ENCODE results near the gene RPL35.
"Not testable (repeated sequence)": the region's sequence is repeated elsewhere in the genome, so short reads cannot be mapped to it uniquely, and the experiment has no call there.

RPL35 gene

DNA sequence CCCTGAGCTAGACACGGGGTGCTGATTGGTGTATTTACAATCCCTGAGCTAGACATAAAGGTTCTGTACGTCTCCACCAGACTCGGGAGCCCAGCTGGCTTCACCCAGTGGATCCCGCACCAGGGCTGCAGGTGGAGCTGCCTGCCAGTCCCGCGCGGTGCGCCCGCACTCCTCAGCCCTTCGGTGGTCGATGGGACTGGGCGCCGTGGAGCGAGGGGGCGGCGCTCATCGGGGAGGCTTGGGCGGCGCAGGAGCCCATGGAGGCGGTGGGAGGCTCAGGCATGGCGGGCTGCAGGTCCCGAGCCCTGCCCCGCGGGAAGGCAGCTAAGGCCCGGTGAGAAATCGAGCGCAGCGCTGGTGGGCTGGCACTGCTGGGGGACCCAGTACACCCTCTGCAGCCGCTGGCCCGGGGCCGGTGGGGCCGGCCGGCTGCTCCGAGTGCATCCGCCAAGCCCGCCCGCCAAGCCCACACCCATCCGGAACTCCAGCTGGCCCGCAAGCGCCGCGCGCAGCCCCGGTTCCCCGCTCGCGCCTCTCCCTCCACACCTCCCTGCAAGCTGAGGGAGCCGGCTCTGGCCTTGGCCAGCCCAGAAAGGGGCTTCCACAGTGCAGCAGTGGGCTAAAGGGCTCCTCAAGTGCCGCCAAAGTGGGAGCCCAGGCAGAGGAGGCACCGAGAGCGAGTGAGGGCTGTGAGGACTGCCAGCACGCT lies 23.0 kb downstream of the RPL35 start:
- H3K4me3 Mint-ChIP-seq; ATAC-seq (replicated peaks); H3K27ac Mint-ChIP-seq; DNase-seq; H3K4me1 Mint-ChIP-seq (ENCODE audit: low read depth in 2 of 2); H3K36me3 Mint-ChIP-seq (ENCODE audit: insufficient read depth); H3K9me3 Mint-ChIP-seq: not testable (repeated sequence)
- H3K27me3 Mint-ChIP-seq, result peaks cover 21 to 51% of the 10 kb centered on the region in 2 donors

DNA sequence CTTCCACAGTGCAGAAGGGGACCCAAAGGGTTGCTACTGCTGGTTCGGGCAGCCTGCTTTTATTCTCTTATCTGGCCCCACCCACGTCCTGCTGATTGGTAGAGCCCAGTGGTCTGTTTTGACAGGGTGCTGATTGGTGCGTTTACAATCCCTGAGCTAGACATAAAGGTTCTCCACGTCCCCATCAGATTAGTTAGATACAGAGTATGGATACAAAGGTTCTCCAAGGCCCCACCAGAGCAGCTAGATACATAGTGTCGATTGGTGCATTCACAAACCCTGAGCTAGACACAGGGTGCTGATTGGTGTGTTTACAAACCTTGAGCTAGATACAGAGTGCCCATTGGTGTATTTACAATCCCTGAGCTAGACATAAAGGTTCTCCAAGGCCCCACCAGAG lies 23.6 kb downstream of the RPL35 start:
- not testable (repeated sequence) for DNase-seq; ATAC-seq (replicated peaks); H3K27ac Mint-ChIP-seq; H3K36me3 Mint-ChIP-seq (ENCODE audit: insufficient read depth); H3K4me3 Mint-ChIP-seq; H3K9me3 Mint-ChIP-seq; H3K4me1 Mint-ChIP-seq (ENCODE audit: low read depth in 2 of 2)
- peaks cover 21 to 51% of the 10 kb centered on the region in 2 donors for H3K27me3 Mint-ChIP-seq

DNA sequence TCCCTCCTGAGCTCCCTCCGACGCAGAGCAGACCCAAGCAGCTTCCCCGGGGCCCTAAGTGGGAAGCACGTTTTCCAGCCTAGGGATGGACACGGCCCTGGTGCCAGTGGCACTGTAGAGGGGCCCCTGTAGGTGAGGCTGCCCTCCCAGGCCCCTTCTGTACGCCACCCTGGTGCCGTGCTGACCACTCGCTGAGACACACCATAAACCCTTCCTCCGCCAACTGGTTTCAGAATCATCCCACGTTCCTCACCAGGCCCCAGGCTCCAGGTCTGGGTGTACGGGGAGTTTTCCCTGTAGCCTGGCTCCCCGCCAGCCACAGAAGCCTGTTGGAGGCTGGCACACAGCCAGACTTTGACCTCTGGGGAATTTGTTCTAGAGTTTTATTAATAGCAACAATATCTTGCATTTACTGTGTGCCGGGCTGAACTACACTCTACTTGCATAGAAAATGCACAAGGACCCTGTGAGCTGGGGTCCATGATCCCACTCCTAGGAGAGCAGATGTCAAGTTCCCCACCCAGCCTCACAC lies 26.7 kb downstream of the RPL35 start:
- DNase-seq (no peak), ATAC-seq (replicated peaks) (no peak)
- H3K4me1 Mint-ChIP-seq (ENCODE audit: low read depth in 2 of 2), result peaks cover 0 to 3% of the 10 kb centered on the region in 2 donors
- H3K9me3 Mint-ChIP-seq, result no peaks in the 10 kb centered on the region
- H3K36me3 Mint-ChIP-seq (ENCODE audit: insufficient read depth), result peaks cover 3% of the 10 kb centered on the region
- H3K27ac Mint-ChIP-seq, result no peak overlapping the region
- H3K4me3 Mint-ChIP-seq, result no peak overlapping the region
- peaks cover 21 to 64% of the 10 kb centered on the region in 2 donors for H3K27me3 Mint-ChIP-seq

DNA sequence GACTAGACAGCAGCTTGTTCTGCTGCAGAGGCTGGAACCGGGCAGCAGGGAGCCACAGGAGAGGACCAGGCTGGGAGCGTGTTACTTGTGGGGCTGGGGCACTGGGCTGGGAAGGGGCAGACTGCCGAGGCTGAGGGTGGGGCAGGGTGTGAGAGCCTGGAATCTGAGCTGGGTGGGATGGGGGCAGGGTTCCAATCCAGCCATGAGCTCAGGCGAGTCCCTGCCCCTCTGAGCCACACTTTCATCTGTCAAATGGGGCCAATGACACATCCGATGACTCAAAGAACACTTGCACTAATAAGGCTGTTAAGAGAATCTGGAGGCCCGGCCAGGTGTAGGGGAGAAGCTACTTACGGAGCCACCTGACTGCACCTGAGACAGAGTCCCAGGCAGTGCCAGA lies 27.2 kb downstream of the RPL35 start:
- Mint-ChIP-seq H3K4me3 (no peak overlapping the region), H3K27me3 (peaks cover 21 to 61% of the 10 kb centered on the region in 2 donors), H3K9me3 (no peaks in the 10 kb centered on the region), H3K36me3 (ENCODE audit: insufficient read depth) (peaks cover 3% of the 10 kb centered on the region), H3K27ac (no peak overlapping the region), H3K4me1 (ENCODE audit: low read depth in 2 of 2) (peaks cover 0 to 3% of the 10 kb centered on the region in 2 donors)
- no peak for DNase-seq
- no peak for ATAC-seq (replicated peaks)

DNA sequence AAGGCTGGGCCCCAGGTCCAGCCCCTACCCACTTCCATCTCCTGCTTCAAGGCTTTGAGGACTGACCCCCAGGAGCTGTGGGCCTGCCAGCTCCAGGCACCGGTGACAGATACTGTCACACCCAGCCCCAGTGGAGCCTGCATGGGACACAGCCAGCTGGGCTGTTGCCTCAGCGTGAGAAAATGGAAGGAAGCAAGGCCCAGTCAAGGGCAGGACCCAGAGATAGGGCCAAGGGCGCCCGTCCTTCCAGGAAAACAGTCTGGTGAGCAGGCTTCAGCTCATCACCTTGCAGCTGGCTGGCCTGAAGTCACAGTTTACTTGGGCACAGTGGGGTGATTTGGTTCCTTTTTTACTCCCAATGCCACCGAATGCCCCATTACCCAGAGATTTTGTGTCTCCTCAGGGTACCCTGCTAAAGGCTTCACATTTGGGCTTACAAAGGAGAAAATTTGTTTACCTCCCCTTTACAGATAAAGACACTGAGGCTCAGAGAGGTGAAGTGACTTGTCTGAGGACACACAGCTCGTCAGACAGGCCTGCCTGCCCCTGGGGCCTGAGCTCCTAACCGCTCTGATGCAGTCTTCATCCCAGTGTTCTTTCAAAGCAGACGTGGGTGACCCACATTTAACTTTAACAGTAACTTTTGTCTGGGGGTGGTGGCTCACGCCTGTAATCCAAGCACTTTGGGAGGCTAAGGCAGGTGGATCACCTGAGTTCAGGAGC lies 30.0 kb downstream of the RPL35 start:
- H3K27ac Mint-ChIP-seq, result no peak overlapping the region
- no peak for DNase-seq
- H3K36me3 Mint-ChIP-seq (ENCODE audit: insufficient read depth), result peaks cover 3% of the 10 kb centered on the region
- H3K4me1 Mint-ChIP-seq (ENCODE audit: low read depth in 2 of 2), result no peaks in the 10 kb centered on the region
- no peak for ATAC-seq (replicated peaks)
- no peaks in the 10 kb centered on the region for H3K9me3 Mint-ChIP-seq
- H3K4me3 Mint-ChIP-seq, result no peak overlapping the region
- H3K27me3 Mint-ChIP-seq, result peaks cover 7 to 40% of the 10 kb centered on the region in 2 donors

DNA sequence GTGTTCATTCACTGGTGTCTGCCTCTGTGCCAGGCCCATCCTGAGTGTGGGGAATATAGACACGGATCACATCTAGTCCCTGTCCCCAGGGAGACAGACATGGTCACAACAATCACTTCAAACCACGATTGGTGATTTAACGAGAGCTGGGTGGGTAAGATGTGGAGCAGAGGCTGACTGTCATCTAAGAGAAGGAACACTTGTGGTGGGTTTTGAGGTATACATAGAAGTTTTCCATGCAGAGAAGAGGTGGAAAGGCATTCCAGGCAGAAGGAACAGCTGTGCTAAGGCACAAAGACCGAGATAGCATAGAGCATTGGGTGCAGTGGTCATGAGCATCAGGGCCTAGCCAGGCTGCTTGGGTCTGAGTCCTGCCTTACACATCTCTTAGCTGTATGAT lies 31.2 kb downstream of the RPL35 start:
- DNase-seq (no peak), ATAC-seq (replicated peaks) (no peak)
- H3K4me3 Mint-ChIP-seq, result no peak overlapping the region
- no peak overlapping the region for H3K27ac Mint-ChIP-seq
- peaks cover 3% of the 10 kb centered on the region for H3K36me3 Mint-ChIP-seq (ENCODE audit: insufficient read depth)
- H3K9me3 Mint-ChIP-seq, result no peaks in the 10 kb centered on the region
- no peaks in the 10 kb centered on the region for H3K4me1 Mint-ChIP-seq (ENCODE audit: low read depth in 2 of 2)
- H3K27me3 Mint-ChIP-seq, result peaks cover 3 to 29% of the 10 kb centered on the region in 2 donors

DNA sequence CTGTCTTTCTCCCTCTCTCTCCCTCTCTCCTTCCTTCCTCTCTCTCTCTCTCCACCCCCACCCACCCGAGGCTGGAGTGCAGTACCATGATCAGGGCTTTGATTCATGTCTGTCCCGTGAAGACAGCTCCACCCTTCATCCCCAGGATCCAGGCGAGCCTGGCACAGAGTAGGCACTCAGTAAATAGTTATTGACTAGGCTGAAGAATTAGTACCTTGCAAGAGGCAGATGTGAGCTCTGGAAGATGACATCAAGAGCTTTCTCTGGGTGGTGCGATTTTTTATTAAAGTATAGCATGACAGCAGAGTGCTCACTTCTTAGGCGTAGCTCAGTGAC lies 32.5 kb downstream of the RPL35 start:
- Mint-ChIP-seq H3K4me1 (ENCODE audit: low read depth in 2 of 2) (no peaks in the 10 kb centered on the region), H3K4me3 (no peak overlapping the region), H3K27me3 (peaks cover 0 to 16% of the 10 kb centered on the region in 2 donors), H3K9me3 (no peaks in the 10 kb centered on the region), H3K27ac (no peak overlapping the region), H3K36me3 (ENCODE audit: insufficient read depth) (peaks cover 2% of the 10 kb centered on the region)
- no peak for ATAC-seq (replicated peaks)
- DNase-seq, result no peak

DNA sequence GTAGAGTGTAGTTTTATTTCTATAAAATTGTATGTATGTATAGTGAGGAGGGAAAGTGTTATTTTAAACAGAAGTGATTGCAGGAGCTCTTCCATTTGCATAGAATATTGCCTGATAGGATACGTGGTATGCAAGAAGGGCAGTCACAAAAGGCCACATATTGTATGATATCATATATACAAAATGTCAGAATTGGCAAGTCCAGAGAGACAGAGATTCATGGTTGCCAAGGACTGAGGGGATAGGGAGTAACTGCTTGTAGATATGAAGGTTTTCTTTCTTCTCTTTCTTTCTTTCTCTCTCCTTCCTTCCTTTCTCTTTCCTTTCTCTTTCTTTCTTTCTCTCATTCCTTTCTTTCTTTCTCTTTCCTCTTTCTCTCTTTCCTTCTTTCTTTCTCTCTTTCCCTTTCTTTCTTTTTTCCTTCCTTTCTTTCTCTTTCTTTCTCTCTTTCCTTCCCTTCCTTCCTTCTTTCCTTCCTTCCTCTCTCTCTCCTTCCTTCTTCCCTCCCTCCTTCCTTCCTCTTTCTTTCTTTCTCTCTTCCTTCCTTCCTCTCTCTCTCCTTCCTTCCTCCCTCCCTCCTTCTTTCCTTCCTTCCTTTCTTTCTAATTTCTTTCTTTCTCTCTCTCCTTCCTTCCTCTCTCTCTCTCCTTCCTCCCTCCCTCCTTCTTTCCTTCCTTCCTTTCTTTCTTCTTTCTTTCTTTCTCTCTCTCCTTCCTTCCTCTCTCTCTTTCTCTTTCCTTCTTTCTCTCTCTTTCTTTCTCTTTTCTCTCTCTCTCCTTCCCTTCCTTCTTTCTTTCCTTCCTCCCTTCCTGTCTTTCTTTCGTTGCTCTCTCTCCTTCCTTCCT lies 33.0 kb downstream of the RPL35 start:
- no peaks in the 10 kb centered on the region for H3K9me3 Mint-ChIP-seq
- no peak overlapping the region for H3K27ac Mint-ChIP-seq
- no peaks in the 10 kb centered on the region for H3K4me1 Mint-ChIP-seq (ENCODE audit: low read depth in 2 of 2)
- H3K27me3 Mint-ChIP-seq, result peaks cover 0 to 12% of the 10 kb centered on the region in 2 donors
- no peak for DNase-seq
- ATAC-seq (replicated peaks), result no peak
- H3K36me3 Mint-ChIP-seq (ENCODE audit: insufficient read depth), result no peaks in the 10 kb centered on the region
- no peak overlapping the region for H3K4me3 Mint-ChIP-seq

DNA sequence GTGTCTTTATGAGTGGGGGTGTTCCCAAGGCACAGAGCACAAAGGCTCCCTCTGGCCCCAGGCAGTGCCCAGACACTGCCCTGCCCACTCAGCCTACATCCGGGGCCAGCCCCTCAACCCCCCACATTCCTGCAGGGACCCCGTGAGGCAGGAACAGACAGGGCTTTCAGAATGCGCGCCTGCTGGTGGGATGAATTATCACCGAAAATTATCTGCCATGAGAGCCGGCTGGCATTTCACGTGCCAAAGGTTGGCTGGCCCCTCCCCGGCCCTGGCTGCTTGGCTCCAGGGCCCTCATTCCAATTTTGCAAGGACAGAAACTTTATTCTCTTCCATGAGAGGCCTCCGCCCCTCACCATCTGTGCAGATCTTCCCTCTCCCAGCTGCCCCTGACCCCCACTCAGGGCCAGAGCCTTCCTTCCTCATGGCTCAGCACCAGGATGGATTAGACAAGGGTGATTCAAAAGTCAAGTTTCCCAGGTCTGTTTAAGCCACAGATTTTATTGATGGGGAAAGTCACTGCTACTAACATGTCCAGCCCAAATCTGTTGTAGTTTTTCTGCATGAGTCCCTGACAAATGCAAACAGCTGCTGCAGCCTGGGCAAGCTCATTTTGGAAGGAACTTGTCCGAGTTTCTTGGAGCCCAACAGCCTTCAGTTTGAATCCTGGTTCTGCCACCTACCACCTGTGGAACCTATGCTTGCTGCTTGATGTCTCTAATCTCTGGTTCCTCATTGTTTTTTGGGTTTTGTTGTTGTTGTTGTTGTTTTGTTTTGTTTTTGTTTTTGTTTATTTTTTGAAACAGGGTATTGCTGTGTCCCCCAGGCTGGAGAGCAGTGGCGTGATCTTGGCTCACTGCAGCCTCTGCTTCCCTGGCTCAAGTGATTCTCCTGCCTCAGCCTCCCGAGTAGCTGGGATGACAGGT lies 40.8 kb downstream of the RPL35 start:
- H3K4me3 Mint-ChIP-seq, result no peak overlapping the region
- no peaks in the 10 kb centered on the region for H3K4me1 Mint-ChIP-seq (ENCODE audit: low read depth in 2 of 2)
- no peaks in the 10 kb centered on the region for H3K9me3 Mint-ChIP-seq
- no peaks in the 10 kb centered on the region for H3K36me3 Mint-ChIP-seq (ENCODE audit: insufficient read depth)
- H3K27me3 Mint-ChIP-seq, result peaks cover 15 to 58% of the 10 kb centered on the region in 2 donors
- no peak for DNase-seq
- ATAC-seq (replicated peaks), result no peak
- H3K27ac Mint-ChIP-seq, result no peak overlapping the region

DNA sequence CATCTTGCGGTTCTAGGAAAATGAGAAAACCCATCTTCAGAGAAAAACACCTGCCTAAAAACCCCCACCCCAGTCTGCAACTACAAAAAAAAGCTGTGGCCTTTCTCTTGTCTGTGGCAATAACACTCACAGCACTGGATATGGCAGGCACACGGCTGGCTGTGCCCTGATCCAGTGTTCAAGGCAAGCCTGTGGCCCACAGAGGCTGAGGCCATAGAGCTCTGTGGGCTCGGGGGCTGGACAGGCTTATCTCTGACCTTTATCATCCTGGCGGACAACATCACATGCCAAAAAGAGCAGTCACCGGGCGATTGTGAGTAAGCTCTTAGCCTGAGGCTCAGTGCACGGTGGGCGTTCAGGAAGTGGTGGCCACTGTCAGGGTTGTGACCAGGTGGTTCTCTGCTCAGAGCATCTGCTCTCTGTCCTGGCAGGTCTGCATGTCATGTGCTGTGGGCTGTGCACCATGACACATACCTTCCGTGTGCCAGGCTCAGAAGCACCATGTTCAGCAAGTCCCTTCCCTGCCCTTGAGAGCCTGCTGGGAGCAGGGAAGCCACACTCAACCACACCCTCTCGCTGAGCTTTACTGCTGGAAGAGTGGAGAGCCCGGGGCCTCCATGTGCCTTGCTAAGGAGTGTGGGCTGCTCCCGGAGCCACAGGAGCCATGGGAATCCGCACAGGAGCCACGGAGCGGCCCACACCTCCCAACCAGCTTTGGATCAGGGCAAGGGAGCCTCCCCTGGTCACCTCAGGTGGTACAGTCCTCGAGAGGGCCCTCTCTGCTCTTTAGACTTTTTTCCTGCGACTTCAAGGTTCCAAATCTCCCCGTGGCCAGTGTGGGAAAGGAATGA lies 43.1 kb downstream of the RPL35 start:
- ATAC-seq (replicated peaks) (no peak), DNase-seq (no peak)
- Mint-ChIP-seq H3K4me1 (ENCODE audit: low read depth in 2 of 2) (no peaks in the 10 kb centered on the region), H3K4me3 (no peak overlapping the region), H3K27me3 (peaks cover 15 to 71% of the 10 kb centered on the region in 2 donors), H3K9me3 (no peaks in the 10 kb centered on the region), H3K36me3 (ENCODE audit: insufficient read depth) (no peaks in the 10 kb centered on the region), H3K27ac (no peak overlapping the region)

DNA sequence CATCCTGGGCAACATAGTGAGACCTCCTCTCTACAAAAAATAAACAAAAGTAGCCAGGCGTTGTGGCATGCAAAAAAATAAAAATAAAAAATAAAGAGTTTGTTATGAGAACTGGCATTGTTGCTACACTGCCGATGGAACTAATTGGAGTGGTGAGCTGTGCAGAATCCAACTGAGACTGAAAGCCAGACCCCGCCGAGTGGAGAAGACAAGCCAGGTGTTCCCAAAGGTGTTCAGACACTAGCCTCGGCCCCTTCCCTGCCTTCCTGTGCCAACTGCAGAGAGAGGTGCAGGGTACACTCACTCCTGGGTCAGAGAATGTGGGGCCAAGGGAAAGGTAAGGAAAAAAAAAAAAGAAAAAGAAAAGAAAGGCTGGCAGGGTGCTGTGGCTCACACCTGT lies 46.2 kb downstream of the RPL35 start:
- ATAC-seq (replicated peaks), result no peak
- Mint-ChIP-seq H3K4me3 (no peak overlapping the region), H3K9me3 (no peaks in the 10 kb centered on the region), H3K36me3 (ENCODE audit: insufficient read depth) (no peaks in the 10 kb centered on the region), H3K4me1 (ENCODE audit: low read depth in 2 of 2) (no peaks in the 10 kb centered on the region), H3K27me3 (peaks cover 8 to 58% of the 10 kb centered on the region in 2 donors), H3K27ac (no peak overlapping the region)
- DNase-seq, result no peak

DNA sequence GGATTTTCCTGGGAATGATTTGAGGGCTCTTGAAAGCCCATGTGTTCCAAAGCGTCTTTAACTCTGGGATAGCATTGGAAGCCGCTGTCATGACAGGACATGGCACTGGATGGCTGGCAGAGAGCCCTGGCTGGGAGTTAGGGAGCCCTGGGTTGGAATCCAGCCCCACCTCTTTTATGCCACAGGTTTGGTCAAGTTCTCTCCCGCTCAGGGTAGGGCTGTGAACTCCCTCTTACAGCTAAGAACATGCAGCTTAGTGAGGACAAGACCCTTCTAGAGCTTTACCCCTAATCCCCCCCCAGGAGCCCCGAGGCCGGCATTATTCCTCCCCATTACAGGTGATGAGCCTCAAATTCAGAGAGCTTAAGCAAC lies 47.6 kb downstream of the RPL35 start:
- Mint-ChIP-seq H3K36me3 (ENCODE audit: insufficient read depth) (no peaks in the 10 kb centered on the region), H3K27me3 (peaks cover 0 to 44% of the 10 kb centered on the region in 2 donors), H3K27ac (no peak overlapping the region), H3K4me1 (ENCODE audit: low read depth in 2 of 2) (no peaks in the 10 kb centered on the region), H3K4me3 (no peak overlapping the region), H3K9me3 (no peaks in the 10 kb centered on the region)
- ATAC-seq (replicated peaks) (no peak), DNase-seq (no peak)
